ENCODE results near the gene SASS6. TPM values are rescaled to one million over a fixed set of nuclear protein-coding genes. Genes with fewer than 3 reads are reported as not detected.

The SASS6 gene
- total and polyA plus RNA-seq, 4 donors: 0.55 to 5.9 (median 1.3) TPM

- Histone ChIP-seq H3K9me3 (ENCODE audit: control insufficient read depth in 4 of 4, low read length in 3 of 4) (no peaks in the 10 kb centered on the region), H3K36me3 (ENCODE audit: control insufficient read depth in 4 of 4, insufficient read depth in 3 of 4, low read depth in 1 of 4, low read length in 3 of 4) (peaks cover 1 to 7% (median 4%) of the 10 kb centered on the region in 4 donors), H3K4me1 (ENCODE audit: control insufficient read depth in 4 of 4, insufficient read depth in 4 of 4, low read length in 3 of 4) (peaks cover 0 to 7% (median 2%) of the 10 kb centered on the region in 4 donors), H3K27me3 (ENCODE audit: control insufficient read depth in 4 of 4, insufficient read depth in 4 of 4, low read length in 3 of 4) (no peaks in the 10 kb centered on the region), H3K27ac (ENCODE audit: low read depth in 1 of 2, low read length in 2 of 2) (no peak overlapping the region), H3K4me3 (ENCODE audit: low read depth in 1 of 3, low read length in 3 of 3) (no peak overlapping the region), H3K9ac (ENCODE audit: low read depth in 1 of 2, low read length in 2 of 2) (no peak overlapping the region)
- DNase-seq (ENCODE audit: low spot score): no peak
- TF ChIP-seq FOXA2 (IDR thresholded peaks at IDR 0.05) (no peak), HNF4A (conservative IDR thresholded peaks at IDR 0.05) (no peak), NR2F2 (IDR thresholded peaks at IDR 0.05) (no peak), SP1 (IDR thresholded peaks at IDR 0.05) (no peak), RAD21 (IDR thresholded peaks at IDR 0.05) (no peak), CTCF (IDR thresholded peaks at IDR 0.05; ENCODE audit: low read depth, low read length, missing input control) (no peak), JUND (IDR thresholded peaks at IDR 0.05) (no peak), ATF3 (IDR thresholded peaks at IDR 0.05) (no peak), YY1 (IDR thresholded peaks at IDR 0.05) (no peak), GABPA (IDR thresholded peaks at IDR 0.05 in 1 of 2, conservative IDR thresholded peaks at IDR 0.05 in 1 of 2) (no peak), ZBTB33 (IDR thresholded peaks at IDR 0.05) (no peak)
Observed at GRCh38 chr1:100053119-100053518, 79.6 kb downstream of the SASS6 start.

- no peak for DNase-seq (ENCODE audit: low spot score)
- peaks cover 0 to 4% (median 2%) of the 10 kb centered on the region in 4 donors for H3K36me3 ChIP-seq (ENCODE audit: control insufficient read depth in 4 of 4, insufficient read depth in 3 of 4, low read depth in 1 of 4, low read length in 3 of 4)
- no peak overlapping the region for H3K27ac ChIP-seq (ENCODE audit: low read depth in 1 of 2, low read length in 2 of 2)
- 80% methylated on average over 1 of the region's 1 CpG for WGBS
- no peaks in the 10 kb centered on the region for H3K27me3 ChIP-seq (ENCODE audit: control insufficient read depth in 4 of 4, insufficient read depth in 4 of 4, low read length in 3 of 4)
- H3K4me3 ChIP-seq (ENCODE audit: low read depth in 1 of 3, low read length in 3 of 3): no peak overlapping the region
- peaks cover 0 to 8% (median 2%) of the 10 kb centered on the region in 4 donors for H3K4me1 ChIP-seq (ENCODE audit: control insufficient read depth in 4 of 4, insufficient read depth in 4 of 4, low read length in 3 of 4)
- no peak for TF ChIP-seq TAF1 (conservative IDR thresholded peaks at IDR 0.05)
- TF ChIP-seq HNF4A (conservative IDR thresholded peaks at IDR 0.05): no peak
- TF ChIP-seq ATF3 (IDR thresholded peaks at IDR 0.05): no peak
- no peak for TF ChIP-seq CTCF (IDR thresholded peaks at IDR 0.05; ENCODE audit: low read depth, low read length, missing input control)
- no peak for TF ChIP-seq JUND (IDR thresholded peaks at IDR 0.05)
- TF ChIP-seq GABPA (IDR thresholded peaks at IDR 0.05 in 1 of 2, conservative IDR thresholded peaks at IDR 0.05 in 1 of 2): no peak
- no peak overlapping the region for H3K9ac ChIP-seq (ENCODE audit: low read depth in 1 of 2, low read length in 2 of 2)
- H3K9me3 ChIP-seq (ENCODE audit: control insufficient read depth in 4 of 4, low read length in 3 of 4): no peaks in the 10 kb centered on the region
Observed at GRCh38 chr1:100051893-100052292, 80.8 kb downstream of the SASS6 start.
